Fibroblast of villous mesenchyme (primary cell): ENCODE results near the gene ASTN1. TPM values are rescaled to one million over a fixed set of nuclear protein-coding genes. Genes with fewer than 3 reads are reported as not detected.

ENCODE experiments used
- DNase-seq: peaks from one replicate; pipeline ENCODE4 v3.0.0-alpha.2; 2010; ENCODE audit warnings: low read depth
- H3K4me3 ChIP-seq: 2 replicates; pipeline ENCODE4 v1.5.1; 2011; ENCODE audit warnings: low read depth, mild to moderate bottlenecking, low read length
- total RNA-seq: library from RNA; depleted of rRNA; stranded (reverse); fragments of >200 nt; gene quantifications from 2 replicates; pipeline ENCODE4 v1.2.3, GENCODE V29; 2012
- TF ChIP-seq, protein P1 (sequence below): IDR thresholded peaks from 2 replicates; pipeline ENCODE4 v1.5.1; 2012; ENCODE audit warnings: low read depth, mild to moderate bottlenecking, low read length; ENCODE audit not compliant: insufficient read depth

ASTN1 gene
- total RNA-seq, 1 donor = not detected

DNA sequence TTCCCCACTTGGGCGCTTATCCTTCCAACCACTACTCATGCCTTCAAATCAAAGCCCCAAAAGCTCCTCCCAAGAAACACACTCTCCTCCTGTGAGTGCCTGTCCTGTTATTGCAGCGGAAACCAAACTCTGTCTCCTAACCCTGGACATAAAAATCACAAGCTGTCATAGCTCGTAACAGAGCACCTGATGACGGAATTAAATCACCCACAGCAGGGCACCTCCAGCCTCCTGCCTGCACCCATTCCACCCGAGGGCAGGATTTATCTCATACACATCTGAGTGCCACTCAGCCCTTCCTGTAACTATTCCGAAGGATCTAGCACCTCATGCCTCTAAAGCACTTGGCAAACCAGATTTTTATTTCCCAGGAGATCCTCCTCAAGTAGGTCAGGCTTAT lies 100.9 kb downstream of the ASTN1 start:
- DNase-seq = no peak
- TF ChIP-seq, protein P1, sequence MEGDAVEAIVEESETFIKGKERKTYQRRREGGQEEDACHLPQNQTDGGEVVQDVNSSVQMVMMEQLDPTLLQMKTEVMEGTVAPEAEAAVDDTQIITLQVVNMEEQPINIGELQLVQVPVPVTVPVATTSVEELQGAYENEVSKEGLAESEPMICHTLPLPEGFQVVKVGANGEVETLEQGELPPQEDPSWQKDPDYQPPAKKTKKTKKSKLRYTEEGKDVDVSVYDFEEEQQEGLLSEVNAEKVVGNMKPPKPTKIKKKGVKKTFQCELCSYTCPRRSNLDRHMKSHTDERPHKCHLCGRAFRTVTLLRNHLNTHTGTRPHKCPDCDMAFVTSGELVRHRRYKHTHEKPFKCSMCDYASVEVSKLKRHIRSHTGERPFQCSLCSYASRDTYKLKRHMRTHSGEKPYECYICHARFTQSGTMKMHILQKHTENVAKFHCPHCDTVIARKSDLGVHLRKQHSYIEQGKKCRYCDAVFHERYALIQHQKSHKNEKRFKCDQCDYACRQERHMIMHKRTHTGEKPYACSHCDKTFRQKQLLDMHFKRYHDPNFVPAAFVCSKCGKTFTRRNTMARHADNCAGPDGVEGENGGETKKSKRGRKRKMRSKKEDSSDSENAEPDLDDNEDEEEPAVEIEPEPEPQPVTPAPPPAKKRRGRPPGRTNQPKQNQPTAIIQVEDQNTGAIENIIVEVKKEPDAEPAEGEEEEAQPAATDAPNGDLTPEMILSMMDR = no peak
- no peak overlapping the region for H3K4me3 ChIP-seq

DNA sequence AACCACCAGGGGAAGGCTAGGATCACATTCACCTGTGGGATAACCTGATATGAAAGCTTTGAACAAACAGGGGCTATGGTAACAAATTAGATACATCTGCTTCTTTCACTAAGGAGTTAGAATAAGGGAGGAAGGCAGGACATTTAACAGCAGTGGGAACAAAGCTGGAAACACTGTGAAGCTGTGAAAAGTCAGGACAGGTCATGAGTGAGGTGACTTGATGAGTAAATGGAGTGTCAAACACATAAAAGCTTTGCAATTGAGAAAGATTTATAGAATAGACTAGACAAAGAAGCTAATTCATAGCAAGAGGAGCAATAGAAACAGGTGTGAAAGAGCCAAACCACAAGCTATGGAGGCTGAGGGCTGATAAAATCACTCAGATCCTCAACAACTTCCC lies 110.0 kb downstream of the ASTN1 start:
- TF ChIP-seq, protein P1 = no peak
- no peak for DNase-seq

DNA sequence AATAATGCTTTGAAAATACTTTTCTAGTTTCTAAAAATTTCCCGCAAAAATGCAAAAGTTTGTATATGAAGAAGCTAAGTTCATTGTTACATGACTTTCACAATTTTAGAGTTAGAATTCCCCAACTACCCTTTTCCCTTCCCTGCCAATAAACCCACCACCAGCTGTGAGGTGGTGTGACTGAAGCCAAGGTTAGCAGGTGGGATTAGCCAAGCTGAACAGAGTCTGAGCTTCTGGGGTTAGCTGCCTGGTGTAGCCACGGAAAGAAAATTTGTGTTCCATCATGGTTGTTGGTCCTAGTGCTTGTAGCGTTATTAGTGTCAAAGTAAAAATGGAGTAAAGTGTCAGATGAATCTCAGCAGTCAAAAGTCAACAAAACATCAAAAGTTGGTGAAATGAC lies 110.9 kb downstream of the ASTN1 start:
- no peak overlapping the region for H3K4me3 ChIP-seq
- DNase-seq = no peak
- TF ChIP-seq, protein P1 = no peak

More for the DNA sequence above, 110.0 kb downstream of the ASTN1 start:
- no peak overlapping the region for H3K4me3 ChIP-seq

DNA sequence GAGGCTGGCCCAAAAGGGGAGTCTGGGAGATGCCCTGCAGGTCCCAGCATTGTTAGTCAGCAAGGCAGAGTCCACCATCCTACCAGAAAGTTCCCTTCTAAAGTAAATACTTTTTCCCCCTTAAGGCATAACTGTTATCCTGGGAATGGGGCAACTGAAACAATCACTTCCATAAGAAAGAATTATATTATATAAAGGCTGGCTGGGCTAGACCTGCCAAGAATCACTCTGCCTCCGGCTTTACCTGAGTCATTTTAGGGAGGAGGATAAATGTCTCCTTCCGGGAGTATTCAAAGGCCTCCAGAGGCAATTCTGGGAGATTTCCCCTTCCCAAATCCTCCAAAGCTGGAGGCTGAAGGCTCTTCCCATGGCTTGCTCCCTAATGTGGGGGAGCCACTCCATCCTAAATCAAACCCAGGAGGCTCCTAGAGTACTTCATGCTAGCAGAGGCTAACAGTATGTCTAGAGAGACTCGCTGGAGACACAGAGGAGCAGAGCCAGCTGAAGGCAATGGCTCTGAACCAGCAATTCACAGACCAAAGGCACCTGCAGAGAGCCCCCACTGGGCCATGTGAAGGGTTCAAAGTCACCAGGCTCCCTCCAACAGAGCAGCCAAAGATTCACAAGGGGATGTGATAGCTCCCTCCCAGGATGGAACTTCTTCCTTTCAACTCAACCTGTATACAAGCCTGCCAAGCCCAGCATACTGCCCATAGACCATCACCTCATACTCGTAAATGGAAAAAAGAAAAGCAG lies 116.0 kb downstream of the ASTN1 start:
- TF ChIP-seq, protein P1 = no peak
- no peak for DNase-seq

DNA sequence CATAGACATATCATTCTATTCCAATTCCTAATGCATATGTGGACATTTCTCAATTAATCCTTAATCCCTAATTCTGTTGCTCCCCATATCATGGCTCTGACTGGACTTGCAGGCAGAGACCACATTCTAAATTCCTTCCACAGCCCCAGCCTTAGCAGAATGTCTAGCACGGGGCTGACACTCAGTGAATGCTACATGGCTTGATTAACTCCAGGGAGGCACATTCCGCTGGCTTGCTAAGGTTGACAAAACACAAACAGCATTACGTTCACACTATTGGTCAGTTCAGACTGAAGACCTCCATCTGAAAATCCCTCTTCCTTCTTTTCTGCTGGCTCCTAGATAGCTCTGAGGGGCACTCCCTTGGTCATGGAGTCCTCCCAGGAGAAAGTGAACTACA lies 119.4 kb downstream of the ASTN1 start:
- TF ChIP-seq, protein P1 = no peak
- H3K4me3 ChIP-seq = no peak overlapping the region
- no peak for DNase-seq

More for the DNA sequence above, 116.0 kb downstream of the ASTN1 start:
- no peak overlapping the region for H3K4me3 ChIP-seq

DNA sequence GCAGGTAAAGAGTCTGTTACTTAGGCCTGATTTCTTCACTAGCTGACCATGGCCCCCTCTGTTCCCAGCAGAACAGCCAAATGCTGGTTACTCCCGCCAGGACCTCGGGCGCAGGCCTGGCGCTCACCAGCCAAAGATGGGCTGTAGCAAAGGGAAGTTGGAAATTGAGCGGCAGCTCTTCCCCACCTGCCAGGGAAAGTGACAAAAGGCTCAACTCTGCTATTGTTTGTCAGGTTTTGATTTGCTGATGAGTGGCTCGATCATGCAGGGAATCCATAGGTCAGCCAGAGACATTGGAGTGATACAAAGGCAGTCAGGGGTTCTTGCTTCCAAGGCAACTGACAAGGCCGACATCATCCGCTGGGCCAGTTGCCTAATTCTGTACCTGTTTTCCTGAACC lies 120.1 kb downstream of the ASTN1 start:
- no peak overlapping the region for H3K4me3 ChIP-seq
- TF ChIP-seq, protein P1 = no peak
- DNase-seq = no peak

DNA sequence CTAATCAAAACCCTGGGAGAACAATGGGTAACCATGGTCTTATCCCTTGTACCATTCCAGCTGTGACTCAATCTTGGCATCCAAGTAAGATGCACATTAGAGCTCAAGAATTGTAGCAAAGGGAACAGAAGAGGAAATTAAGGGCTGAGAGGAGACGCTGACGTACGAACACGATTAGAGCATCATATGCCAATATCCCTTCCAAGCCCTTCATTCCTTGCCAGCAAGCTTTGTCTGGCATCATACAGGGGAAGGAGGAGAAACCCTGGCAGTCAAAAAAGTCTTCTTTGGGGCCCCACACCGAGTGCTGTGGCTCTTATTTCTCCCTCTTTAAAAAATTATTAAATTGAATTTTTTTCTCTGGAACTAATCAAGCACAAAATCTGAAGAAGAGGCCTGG lies 120.9 kb downstream of the ASTN1 start:
- no peak overlapping the region for H3K4me3 ChIP-seq
- DNase-seq = no peak
- TF ChIP-seq, protein P1 = no peak
